Trophoblast cell (in vitro differentiated cells and primary cell): ENCODE results near the gene GLIPR1L2.

Experiments used
- DNase-seq, 2 donors: peaks; one replicate each; pipeline ENCODE4 v3.0.0-alpha.2; 2016
- H2AFZ ChIP-seq: 2 replicates; pipeline ENCODE4 v1.6.1; 2013; ENCODE audit warnings: low read length, moderate library complexity, mild to moderate bottlenecking; ENCODE audit not compliant: insufficient read depth, poor library complexity
- H2AK5ac ChIP-seq: 2 replicates; pipeline ENCODE4 v1.6.1; 2013; ENCODE audit warnings: mild to moderate bottlenecking, low read length
- H2BK120ac ChIP-seq: 2 replicates; pipeline ENCODE4 v1.6.1; 2013; ENCODE audit warnings: low read length, mild to moderate bottlenecking, moderate library complexity; ENCODE audit not compliant: insufficient read depth, poor library complexity
- H2BK12ac ChIP-seq: 2 replicates; pipeline ENCODE4 v1.6.1; 2013; ENCODE audit warnings: mild to moderate bottlenecking, low read length, moderate library complexity
- H2BK5ac ChIP-seq: 2 replicates; pipeline ENCODE4 v1.6.1; 2013; ENCODE audit warnings: low read length, low read depth, moderate library complexity, mild to moderate bottlenecking; ENCODE audit not compliant: poor library complexity
- H3K14ac ChIP-seq: 2 replicates; pipeline ENCODE4 v1.6.1; 2013; ENCODE audit warnings: mild to moderate bottlenecking, low read length
- H3K18ac ChIP-seq: 2 replicates; pipeline ENCODE4 v1.6.1; 2013; ENCODE audit warnings: mild to moderate bottlenecking, low read length
- H3K23ac ChIP-seq: 2 replicates; pipeline ENCODE4 v1.6.1; 2013; ENCODE audit warnings: low read length
- H3K27ac ChIP-seq: 2 replicates; pipeline ENCODE4 v1.5.1; 2013; ENCODE audit warnings: low read depth, mild to moderate bottlenecking, inconsistent platforms, low read length, moderate library complexity
- H3K27me3 ChIP-seq: 2 replicates; pipeline ENCODE4 v1.6.1; 2013; ENCODE audit warnings: inconsistent platforms, mild to moderate bottlenecking, low read length, moderate library complexity; ENCODE audit not compliant: insufficient read depth
- H3K36me3 ChIP-seq, 2 experiments: 1 replicate in 1 of 2; 2 replicates in 1 of 2; pipeline ENCODE4 v1.6.1; 2013; ENCODE audit warnings: low read length in 2 of 2, mild to moderate bottlenecking in 2 of 2, moderate library complexity in 1 of 2; ENCODE audit not compliant: insufficient read depth in 2 of 2, control insufficient read depth in 1 of 2
- H3K4ac ChIP-seq: 2 replicates; pipeline ENCODE4 v1.6.1; 2013; ENCODE audit warnings: low read depth, mild to moderate bottlenecking, low read length, moderate library complexity
- H3K4me1 ChIP-seq, 2 experiments: 1 replicate in 1 of 2; 2 replicates in 1 of 2; pipeline ENCODE4 v1.6.1; 2013; ENCODE audit warnings: low read length in 2 of 2, mild to moderate bottlenecking in 2 of 2, moderate library complexity in 1 of 2; ENCODE audit not compliant: insufficient read depth in 2 of 2, control insufficient read depth in 1 of 2
- H3K4me2 ChIP-seq: 2 replicates; pipeline ENCODE4 v1.6.1; 2013; ENCODE audit warnings: inconsistent platforms, mild to moderate bottlenecking, low read length, moderate library complexity
- H3K4me3 ChIP-seq: 2 replicates; pipeline ENCODE4 v1.5.1; 2013; ENCODE audit warnings: mild to moderate bottlenecking, low read depth, low read length, inconsistent platforms
- H3K79me1 ChIP-seq: one replicate; pipeline ENCODE4 v1.6.1; 2013; ENCODE audit warnings: low read length
- H3K79me2 ChIP-seq: 2 replicates; pipeline ENCODE4 v1.6.1; 2013; ENCODE audit warnings: low read length, mild to moderate bottlenecking; ENCODE audit not compliant: control insufficient read depth, insufficient read depth, poor library complexity
- H3K9ac ChIP-seq: 2 replicates; pipeline ENCODE4 v1.6.1; 2013; ENCODE audit warnings: mild to moderate bottlenecking, low read length
- H3K9me3 ChIP-seq: 2 replicates; pipeline ENCODE4 v1.6.1; 2013; ENCODE audit warnings: low read depth, mild to moderate bottlenecking, control low read depth, inconsistent platforms, low read length; ENCODE audit not compliant: insufficient read depth
- H4K12ac ChIP-seq: 2 replicates; pipeline ENCODE4 v1.6.1; 2013; ENCODE audit warnings: low read depth, mild to moderate bottlenecking, low read length, moderate library complexity
- H4K8ac ChIP-seq: 2 replicates; pipeline ENCODE4 v1.6.1; 2013; ENCODE audit warnings: low read depth, mild to moderate bottlenecking, low read length, moderate library complexity
- H4K91ac ChIP-seq: one replicate; pipeline ENCODE4 v1.6.1; 2013; ENCODE audit warnings: low read depth, mild to moderate bottlenecking, low read length, moderate library complexity
- WGBS: extraction: QIAGEN DNeasy Blood & Tissue Kit; methylation state at CpG from one replicate; pipeline ENCODE4 v1.1.7; 2013; ENCODE audit warnings: missing lambda C conversion rate; ENCODE audit not compliant: insufficient read length, insufficient coverage; ENCODE audit errors: extremely low coverage; 5-methylcytosine and 5-hydroxymethylcytosine counted together

The GLIPR1L2 gene

GRCh38 chr12:75389061-75389460 is 1.8 kb upstream of the GLIPR1L2 start:
- no peak overlapping the region for H3K18ac ChIP-seq
- H3K79me1 ChIP-seq: peaks cover 3% of the 10 kb centered on the region
- no peak overlapping the region for H3K14ac ChIP-seq
- no peak overlapping the region for H3K4me3 ChIP-seq
- H3K23ac ChIP-seq: no peak overlapping the region
- no peaks in the 10 kb centered on the region for H3K9me3 ChIP-seq
- no peak overlapping the region for H4K91ac ChIP-seq
- H2BK12ac ChIP-seq: no peak overlapping the region
- H3K36me3 ChIP-seq: no peaks in the 10 kb centered on the region
- H3K4me1 ChIP-seq: no peaks in the 10 kb centered on the region
- no peak overlapping the region for H4K12ac ChIP-seq
- no peak overlapping the region for H3K4me2 ChIP-seq
- no peak overlapping the region for H3K4ac ChIP-seq
- H3K9ac ChIP-seq: no peak overlapping the region
- H2BK120ac ChIP-seq: no peak overlapping the region
- H2AFZ ChIP-seq: no peak overlapping the region
- peaks cover 3% of the 10 kb centered on the region for H3K79me2 ChIP-seq
- H3K27ac ChIP-seq: no peak overlapping the region
- no peaks in the 10 kb centered on the region for H3K27me3 ChIP-seq
- WGBS: no CpG with 5 or more reads among the region's 1 CpG
- DNase-seq: peak in 1 of 2 donors; percentile 16
- H2BK5ac ChIP-seq: no peak overlapping the region
- H2AK5ac ChIP-seq: no peak overlapping the region
- no peak overlapping the region for H4K8ac ChIP-seq

DNA sequence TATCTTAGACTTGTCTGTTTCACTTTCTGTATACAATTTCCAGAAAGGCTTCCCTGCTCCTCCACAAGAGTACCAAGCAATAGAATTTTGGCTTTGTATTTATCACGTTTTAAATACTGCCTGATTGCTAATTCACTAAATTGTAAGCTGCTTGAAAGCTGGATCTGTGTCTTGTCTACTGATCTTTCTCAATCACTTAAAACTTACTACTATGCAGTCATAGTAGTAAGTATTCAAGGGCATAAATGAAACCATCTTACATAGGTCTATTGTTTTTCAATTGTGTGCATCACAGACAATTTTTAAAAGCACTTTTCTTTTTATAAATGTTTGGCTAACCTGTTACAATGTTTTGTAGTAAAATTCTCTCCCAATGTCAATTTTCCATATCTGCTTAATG is 1.2 kb upstream of the GLIPR1L2 start:
- H3K23ac ChIP-seq: no peak overlapping the region
- H2AFZ ChIP-seq: no peak overlapping the region
- H3K4ac ChIP-seq: no peak overlapping the region
- no peak overlapping the region for H2BK12ac ChIP-seq
- peaks cover 3% of the 10 kb centered on the region for H3K79me1 ChIP-seq
- H3K4me1 ChIP-seq: no peaks in the 10 kb centered on the region
- no peak for DNase-seq
- H2BK5ac ChIP-seq: no peak overlapping the region
- H3K4me3 ChIP-seq: no peak overlapping the region
- no peak overlapping the region for H3K14ac ChIP-seq
- H3K36me3 ChIP-seq: no peaks in the 10 kb centered on the region
- WGBS: no CpG with 5 or more reads among the region's 1 CpG
- H4K91ac ChIP-seq: no peak overlapping the region
- H3K27ac ChIP-seq: no peak overlapping the region
- H3K9ac ChIP-seq: no peak overlapping the region
- H3K9me3 ChIP-seq: no peaks in the 10 kb centered on the region
- H4K12ac ChIP-seq: no peak overlapping the region
- peaks cover 3% of the 10 kb centered on the region for H3K79me2 ChIP-seq
- no peak overlapping the region for H3K4me2 ChIP-seq
- no peak overlapping the region for H2BK120ac ChIP-seq
- H3K27me3 ChIP-seq: no peaks in the 10 kb centered on the region
- no peak overlapping the region for H4K8ac ChIP-seq
- no peak overlapping the region for H3K18ac ChIP-seq
- H2AK5ac ChIP-seq: no peak overlapping the region

- Histone ChIP-seq H3K36me3 (no peaks in the 10 kb centered on the region), H3K18ac (no peak overlapping the region), H2AFZ (no peak overlapping the region), H3K4ac (no peak overlapping the region), H4K8ac (no peak overlapping the region), H3K23ac (no peak overlapping the region), H3K9ac (no peak overlapping the region), H3K4me3 (no peak overlapping the region), H2BK120ac (no peak overlapping the region), H3K4me1 (no peaks in the 10 kb centered on the region), H3K27me3 (no peaks in the 10 kb centered on the region), H3K79me2 (peaks cover 3% of the 10 kb centered on the region), H2BK12ac (no peak overlapping the region), H3K9me3 (no peaks in the 10 kb centered on the region), H4K91ac (no peak overlapping the region), H2AK5ac (no peak overlapping the region), H3K14ac (no peak overlapping the region), H2BK5ac (no peak overlapping the region), H3K79me1 (peaks cover 3% of the 10 kb centered on the region), H4K12ac (no peak overlapping the region), H3K27ac (no peak overlapping the region), H3K4me2 (no peak overlapping the region)
- DNase-seq: no peak
- no CpG with 5 or more reads among the region's 6 CpGs for WGBS
Observed at GRCh38 chr12:75390156-75390898, 562 bp upstream of the GLIPR1L2 start.

- Histone ChIP-seq H2BK5ac (no peak overlapping the region), H3K79me1 (no peaks in the 10 kb centered on the region), H3K4me2 (no peak overlapping the region), H3K79me2 (no peaks in the 10 kb centered on the region), H2BK12ac (no peak overlapping the region), H2AFZ (no peak overlapping the region), H3K4me3 (no peak overlapping the region), H4K12ac (no peak overlapping the region), H3K27ac (no peak overlapping the region), H4K91ac (no peak overlapping the region), H3K36me3 (no peaks in the 10 kb centered on the region), H3K9ac (no peak overlapping the region), H3K9me3 (no peaks in the 10 kb centered on the region), H2AK5ac (no peak overlapping the region), H3K23ac (no peak overlapping the region), H3K14ac (no peak overlapping the region), H3K18ac (no peak overlapping the region), H2BK120ac (no peak overlapping the region), H3K4ac (no peak overlapping the region), H3K4me1 (no peaks in the 10 kb centered on the region), H4K8ac (no peak overlapping the region), H3K27me3 (no peaks in the 10 kb centered on the region)
- no peak for DNase-seq
- no CpG with 5 or more reads among the region's 1 CpG for WGBS
Observed at GRCh38 chr12:75404231-75404630, 13.3 kb downstream of the GLIPR1L2 start.
